Esophagus squamous epithelium (tissue), 4 donors: ENCODE results near the gene CDKAL1.

ENCODE experiments used
- CTCF ChIP-seq, 6 experiments: fragments of 450-650 bp in 4 of 6; fragments of 200-600 bp in 2 of 6; sonication (generic) in 2 of 6; IDR thresholded peaks; one replicate each; pipeline ENCODE4 v1.5.1; 2016 to 2019; ENCODE audit warnings: antibody characterized with exemption in 6 of 6, mild to moderate bottlenecking in 4 of 6, moderate library complexity in 4 of 6
- POLR2A ChIP-seq, 4 donors: fragments of 450-650 bp; IDR thresholded peaks; one replicate each; pipeline ENCODE4 v1.6.1; 2017; ENCODE audit warnings: antibody characterized with exemption in 4 of 4, mild to moderate bottlenecking in 4 of 4, moderate library complexity in 3 of 4

GRCh38 chr6:20866036-20866435 lies 331.8 kb downstream of the CDKAL1 start:
- TF ChIP-seq CTCF (IDR thresholded peaks at IDR 0.05) (no peak), POLR2A (IDR thresholded peaks at IDR 0.05) (no peak)
